Endothelial cell of umbilical vein (primary cell): ENCODE measurements around the gene DPH1. TPM values are rescaled to one million over a fixed set of nuclear protein-coding genes. Genes with fewer than 3 reads are reported as not detected.

Source experiments
- BruUV-seq: library from RNA; stranded (reverse); fragments of 400-500 nt; replicated peaks from 2 replicates; lab custom pipeline; 2021; lab: Mats Ljungman, UMichigan
- CTCF ChIA-PET: fragments of 300-600, 350-600 bp; sonication (Branson Sonifier 250); formaldehyde crosslinking; loops from one replicate; lab custom pipeline; 2021; ENCODE audit warnings: antibody characterized with exemption, inconsistent platforms; lab: Charles Lee
- POLR2A ChIA-PET: fragments of 300-600, 350-600 bp; sonication (Branson Sonifier 250); formaldehyde crosslinking; loops from one replicate; lab custom pipeline; 2021; ENCODE audit warnings: antibody characterized with exemption, inconsistent platforms; lab: Charles Lee
- DNase-seq: peaks from one replicate; pipeline ENCODE4 v3.0.0-alpha.2; 2011; ENCODE audit warnings: low read depth, low spot score
- FAIRE-seq: peaks from 2 replicates; lab custom pipeline; 2011; peaks lifted over from hg19 to GRCh38; lab: Jason Lieb, UNC
- H2AFZ ChIP-seq: 2 replicates; pipeline ENCODE4 v1.6.0; 2012; ENCODE audit warnings: low read depth, low read length, control low read depth, inconsistent platforms
- H3K27ac ChIP-seq: 2 replicates; pipeline ENCODE4 v1.5.1; 2011; ENCODE audit warnings: low read depth, mild to moderate bottlenecking, control low read depth, low read length, moderate library complexity; ENCODE audit not compliant: insufficient read depth
- H3K27me3 ChIP-seq, 2 experiments: 2 replicates each; pipeline versions ENCODE4 v1.6.0 to v1.6.1; 2011; ENCODE audit warnings: low read length in 2 of 2, mixed read lengths in 1 of 2; ENCODE audit not compliant: control insufficient read depth in 2 of 2, insufficient read depth in 2 of 2
- H3K36me3 ChIP-seq, 2 experiments: 2 replicates in 1 of 2; 3 replicates in 1 of 2; pipeline ENCODE4 v1.5.1; 2011; ENCODE audit warnings: low read length in 2 of 2, mild to moderate bottlenecking in 1 of 2, moderate library complexity in 1 of 2; ENCODE audit not compliant: control insufficient read depth in 2 of 2, insufficient read depth in 2 of 2; ENCODE audit errors: extremely low read depth in 1 of 2
- H3K4me1 ChIP-seq: 3 replicates; pipeline ENCODE4 v1.5.1; 2011; ENCODE audit warnings: mild to moderate bottlenecking, low read length; ENCODE audit not compliant: control insufficient read depth, insufficient read depth; ENCODE audit errors: extremely low read depth
- H3K4me2 ChIP-seq: 2 replicates; pipeline ENCODE4 v1.6.1; 2011; ENCODE audit warnings: low read length, control low read depth, mixed read lengths; ENCODE audit not compliant: insufficient read depth
- H3K4me3 ChIP-seq, 3 experiments: fragments of 200-600 bp in 1 of 3; sonication (generic), shearing (Covaris generic) in 1 of 3; replicated peaks in 1 of 3; 2 replicates each; pipeline ENCODE4 v1.5.1; 2011 to 2016; ENCODE audit warnings: control low read depth in 3 of 3, low read length in 3 of 3, mild to moderate bottlenecking in 2 of 3, inconsistent platforms in 1 of 3, low read depth in 1 of 3, moderate library complexity in 1 of 3; ENCODE audit not compliant: insufficient read depth in 1 of 3
- H3K79me2 ChIP-seq: 2 replicates; pipeline ENCODE4 v1.6.0; 2012; ENCODE audit warnings: low read length, inconsistent platforms; ENCODE audit not compliant: control insufficient read depth, insufficient read depth
- H3K9ac ChIP-seq: replicated peaks from 2 replicates; pipeline ENCODE3; 2011; ENCODE audit warnings: low read length, control low read depth; ENCODE audit not compliant: insufficient read depth; ENCODE audit errors: extremely low read depth
- H3K9me1 ChIP-seq: replicated peaks from 3 replicates; pipeline ENCODE4 v1.6.0; 2011; ENCODE audit warnings: mild to moderate bottlenecking, low read length; ENCODE audit not compliant: control insufficient read depth, insufficient read depth; ENCODE audit errors: extremely low read depth
- H3K9me3 ChIP-seq: replicated peaks from 2 replicates; pipeline ENCODE4 v1.5.1; 2012; ENCODE audit warnings: low read length, inconsistent platforms; ENCODE audit not compliant: control insufficient read depth, insufficient read depth
- H4K20me1 ChIP-seq: replicated peaks from 2 replicates; pipeline ENCODE3; 2011; ENCODE audit warnings: mild to moderate bottlenecking, low read length; ENCODE audit not compliant: control insufficient read depth, insufficient read depth; ENCODE audit errors: extremely low read depth
- CTCF ChIP-seq, 2 donors: IDR thresholded peaks; 1 replicate in 1 of 2; 2 replicates in 1 of 2; pipeline ENCODE4 v1.5.1; 2011; ENCODE audit warnings: low read length in 2 of 2, mild to moderate bottlenecking in 2 of 2, moderate library complexity in 2 of 2, control low read depth in 1 of 2, inconsistent platforms in 1 of 2, low read depth in 1 of 2; ENCODE audit not compliant: insufficient read depth in 1 of 2; ENCODE audit errors: extremely low read depth in 1 of 2
- EZH2 ChIP-seq: IDR thresholded peaks from 2 replicates; pipeline ENCODE4 v1.6.1; 2012; ENCODE audit warnings: borderline replicate concordance, low read depth, mild to moderate bottlenecking, moderate library complexity, low read length, inconsistent platforms; ENCODE audit not compliant: severe bottlenecking
- FOS ChIP-seq: IDR thresholded peaks from 2 replicates; pipeline ENCODE4 v1.6.1; 2011; ENCODE audit warnings: mild to moderate bottlenecking, low read length, moderate library complexity, borderline replicate concordance; ENCODE audit not compliant: insufficient read depth
- GATA2 ChIP-seq: IDR thresholded peaks from 2 replicates; pipeline ENCODE4 v1.7.0; 2011; ENCODE audit warnings: low read depth, mild to moderate bottlenecking, moderate library complexity, mixed read lengths, low read length; ENCODE audit not compliant: insufficient read length, insufficient read depth
- JUN ChIP-seq: IDR thresholded peaks from 2 replicates; pipeline ENCODE4 v1.6.1; 2011; ENCODE audit warnings: borderline replicate concordance, low read depth; ENCODE audit not compliant: insufficient read length, insufficient read depth
- MAX ChIP-seq: IDR thresholded peaks from 2 replicates; pipeline ENCODE4 v1.6.1; 2011; ENCODE audit not compliant: insufficient read depth, insufficient read length
- MYC ChIP-seq: IDR thresholded peaks from one replicate; pipeline ENCODE4 v1.6.1; 2011; ENCODE audit warnings: mild to moderate bottlenecking, low read depth, low read length
- POLR2A ChIP-seq: IDR thresholded peaks from 2 replicates; pipeline ENCODE4 v1.6.1; 2012; ENCODE audit warnings: low read depth, mild to moderate bottlenecking, control low read depth, low read length
- POLR2AphosphoS5 ChIP-seq: IDR thresholded peaks from 2 replicates; pipeline ENCODE4 v1.6.1; 2012; ENCODE audit warnings: low read depth, mild to moderate bottlenecking, control low read depth, low read length, moderate library complexity; ENCODE audit not compliant: insufficient read depth
- dilution Hi-C: fragments of 300-500 bp; cut with MboI; formaldehyde crosslinking; loops from one replicate; pipeline ENCODE4 v1.15.0; 2019; ENCODE audit warnings: low sequenced_read_pairs; ENCODE audit not compliant: extremely low pct_ligation_motif_present
- intact Hi-C: fragments of 100-400 bp; cut with micrococcal nuclease; formaldehyde crosslinking; loops from one replicate; pipeline ENCODE4 v1.10.0; 2022
- polyA plus RNA-seq, 4 experiments: library from polyadenylated mRNA; depleted of rRNA in 3 of 4; stranded (reverse) in 3 of 4; unstranded in 1 of 4; fragments of >200 nt; gene quantifications; 2 replicates each; pipeline versions ENCODE4 v1.2.1 to v1.2.3, GENCODE V29; 2011 to 2012; ENCODE audit warnings: missing spikeins in 1 of 4
- total RNA-seq: library from RNA; stranded (reverse); gene quantifications from 2 replicates; pipeline ENCODE4 v1.2.3, GENCODE V29; 2021

The DPH1 gene
- total and polyA plus RNA-seq, 2 donors (not counting 3 experiments of a cell fraction or from before 2014, with no cell fraction given), result 37.8 to 45.6 TPM

- dilution Hi-C loops, result no loop called here
- peaks cover 21% of the 10 kb centered on the region for H3K4me1 ChIP-seq
- no peaks in the 10 kb centered on the region for H3K9me1 ChIP-seq
- no peak overlapping the region for H3K9ac ChIP-seq
- H3K4me2 ChIP-seq, result no peak overlapping the region
- TF ChIP-seq FOS (no peak), MAX (no peak), JUN (no peak), POLR2A (no peak), CTCF (IDR thresholded peaks at IDR 0.05; ENCODE audit: extremely low read depth in 1 of 2, insufficient read depth in 1 of 2, low read depth in 1 of 2, low read length in 2 of 2) (no peak), GATA2 (no peak), EZH2 (no peak), POLR2AphosphoS5 (no peak), MYC (no peak)
- no peak overlapping the region for H3K27ac ChIP-seq
- no peaks in the 10 kb centered on the region for H4K20me1 ChIP-seq
- ChIA-PET POLR2A (no interaction called here), CTCF (interaction anchor here (1.5 to 17.2 kb wide), 2 partner anchors 31 to 185 kb away, joined by 3 to 455 read pairs; no protein-coding TSS in a partner anchor)
- H3K36me3 ChIP-seq, result peaks cover 3 to 13% of the 10 kb centered on the region in 2 experiments
- no peak overlapping the region for H3K4me3 ChIP-seq
- intact Hi-C loops, result no loop called here
- peaks cover 27% of the 10 kb centered on the region for H3K79me2 ChIP-seq
- H3K9me3 ChIP-seq, result no peaks in the 10 kb centered on the region
- no TSS peak for BruUV-seq
- DNase-seq, result no peak
- FAIRE-seq, result no peak
- H3K27me3 ChIP-seq, result no peaks in the 10 kb centered on the region
- no peak overlapping the region for H2AFZ ChIP-seq
Observed at GRCh38 chr17:2060385-2060658, 30.4 kb downstream of the DPH1 start.
